Measurements from ENCODE around the gene MTUS2.

DNA sequence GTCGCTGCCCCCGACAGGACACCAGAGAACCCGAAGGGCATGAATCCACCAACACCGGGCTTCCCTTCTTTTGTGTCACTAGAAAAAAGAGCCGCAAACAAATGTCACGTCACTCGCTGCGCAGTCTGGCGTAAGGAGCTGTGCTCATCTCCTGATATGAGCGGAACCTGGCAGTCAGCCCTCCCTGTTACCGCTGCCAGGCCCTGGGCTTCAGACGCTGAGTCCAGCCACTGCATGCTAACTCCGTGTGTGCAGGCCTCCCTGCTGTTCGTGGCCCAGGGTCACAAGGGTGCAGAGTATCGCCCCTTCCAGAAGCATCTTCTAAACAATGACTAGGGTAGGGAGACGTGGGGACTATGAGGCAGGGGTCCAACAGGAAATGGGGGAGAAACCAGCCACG, 704.0 kb downstream of the MTUS2 start:
- TF ChIP-seq, protein P1, sequence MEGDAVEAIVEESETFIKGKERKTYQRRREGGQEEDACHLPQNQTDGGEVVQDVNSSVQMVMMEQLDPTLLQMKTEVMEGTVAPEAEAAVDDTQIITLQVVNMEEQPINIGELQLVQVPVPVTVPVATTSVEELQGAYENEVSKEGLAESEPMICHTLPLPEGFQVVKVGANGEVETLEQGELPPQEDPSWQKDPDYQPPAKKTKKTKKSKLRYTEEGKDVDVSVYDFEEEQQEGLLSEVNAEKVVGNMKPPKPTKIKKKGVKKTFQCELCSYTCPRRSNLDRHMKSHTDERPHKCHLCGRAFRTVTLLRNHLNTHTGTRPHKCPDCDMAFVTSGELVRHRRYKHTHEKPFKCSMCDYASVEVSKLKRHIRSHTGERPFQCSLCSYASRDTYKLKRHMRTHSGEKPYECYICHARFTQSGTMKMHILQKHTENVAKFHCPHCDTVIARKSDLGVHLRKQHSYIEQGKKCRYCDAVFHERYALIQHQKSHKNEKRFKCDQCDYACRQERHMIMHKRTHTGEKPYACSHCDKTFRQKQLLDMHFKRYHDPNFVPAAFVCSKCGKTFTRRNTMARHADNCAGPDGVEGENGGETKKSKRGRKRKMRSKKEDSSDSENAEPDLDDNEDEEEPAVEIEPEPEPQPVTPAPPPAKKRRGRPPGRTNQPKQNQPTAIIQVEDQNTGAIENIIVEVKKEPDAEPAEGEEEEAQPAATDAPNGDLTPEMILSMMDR (IDR thresholded peaks at IDR 0.05; ENCODE audit: insufficient read depth, low read length, poor library complexity, severe bottlenecking): no peak
- no peak for TF ChIP-seq EZH2phosphoT487 (conservative IDR thresholded peaks at IDR 0.05; ENCODE audit: low read length)

Measured in SU-DHL-6 (cell line).